ENCODE data around the gene PSG1.
"Not testable (repeated sequence)": the region's sequence is repeated elsewhere in the genome, so short reads cannot be mapped to it uniquely, and the experiment has no call there.

Gene PSG1

GRCh38 chr19:42879613-42880012, at the start of gene PSG1:
PSG1 (minus strand) TSS chr19:42879713; CDS start chr19:42879581, 132 bp downstream.
- DNase-seq (ENCODE audit: low spot score) = no peak

- no peak for DNase-seq (ENCODE audit: low spot score)
Measured at GRCh38 chr19:42928896-42929295, 49.4 kb upstream of the PSG1 start.

GRCh38 chr19:42926781-42927180, 47.3 kb upstream of the PSG1 start:
- no peak for DNase-seq (ENCODE audit: low spot score)

GRCh38 chr19:42923106-42923505, 43.6 kb upstream of the PSG1 start:
- DNase-seq (ENCODE audit: low spot score) = peak; percentile 21

- DNase-seq (ENCODE audit: low spot score) = not testable (repeated sequence)
Measured at GRCh38 chr19:42920971-42921370, 41.5 kb upstream of the PSG1 start.

- DNase-seq (ENCODE audit: low spot score) = no peak
Measured at GRCh38 chr19:42919757-42920079, 40.2 kb upstream of the PSG1 start.

- DNase-seq (ENCODE audit: low spot score) = not testable (repeated sequence)
Measured at GRCh38 chr19:42919070-42919756, 39.7 kb upstream of the PSG1 start.

- DNase-seq (ENCODE audit: low spot score) = not testable (repeated sequence)
Measured at GRCh38 chr19:42918377-42919069, 39.0 kb upstream of the PSG1 start.

- DNase-seq (ENCODE audit: low spot score) = not testable (repeated sequence)
Measured at GRCh38 chr19:42917634-42918033, 38.1 kb upstream of the PSG1 start, which contains the start of gene PSG6. PSG6 (minus strand) TSS chr19:42917894; CDS start chr19:42917792, 102 bp downstream.

- DNase-seq (ENCODE audit: low spot score) = not testable (repeated sequence)
Measured at GRCh38 chr19:42916931-42917330, 37.4 kb upstream of the PSG1 start.

GRCh38 chr19:42913516-42913915, 34.0 kb upstream of the PSG1 start:
- not testable (repeated sequence) for DNase-seq (ENCODE audit: low spot score)

- not testable (repeated sequence) for DNase-seq (ENCODE audit: low spot score)
Measured at GRCh38 chr19:42912941-42913340, 33.4 kb upstream of the PSG1 start.

GRCh38 chr19:42911731-42912130, 32.2 kb upstream of the PSG1 start:
- DNase-seq (ENCODE audit: low spot score) = not testable (repeated sequence)

GRCh38 chr19:42906162-42906561, 26.6 kb upstream of the PSG1 start:
- DNase-seq (ENCODE audit: low spot score) = not testable (repeated sequence)

GRCh38 chr19:42900561-42900960, 21.0 kb upstream of the PSG1 start:
- DNase-seq (ENCODE audit: low spot score) = not testable (repeated sequence)

GRCh38 chr19:42899674-42900073, 20.2 kb upstream of the PSG1 start:
- DNase-seq (ENCODE audit: low spot score) = not testable (repeated sequence)

GRCh38 chr19:42899110-42899509, 19.6 kb upstream of the PSG1 start:
- DNase-seq (ENCODE audit: low spot score) = not testable (repeated sequence)

- not testable (repeated sequence) for DNase-seq (ENCODE audit: low spot score)
Measured at GRCh38 chr19:42898656-42899055, 19.1 kb upstream of the PSG1 start.

GRCh38 chr19:42897729-42898128, 18.2 kb upstream of the PSG1 start:
- DNase-seq (ENCODE audit: low spot score) = not testable (repeated sequence)

GRCh38 chr19:42890446-42890845, 10.9 kb upstream of the PSG1 start:
- not testable (repeated sequence) for DNase-seq (ENCODE audit: low spot score)

GRCh38 chr19:42887876-42888445, 8.4 kb upstream of the PSG1 start:
- DNase-seq (ENCODE audit: low spot score) = not testable (repeated sequence)

- DNase-seq (ENCODE audit: low spot score) = not testable (repeated sequence)
Measured at GRCh38 chr19:42882730-42883129, 3.2 kb upstream of the PSG1 start.

GRCh38 chr19:42882010-42882409, 2.5 kb upstream of the PSG1 start:
- DNase-seq (ENCODE audit: low spot score) = not testable (repeated sequence)

Measured in globus pallidus (tissue), 1 donor.